Activated CD8-positive, alpha-beta memory T cell treated with anti-CD3 and anti-CD28 coated beads, Interleukin-2, amount 50 U/mL, for 24 hours (primary cell): ENCODE results near the gene CHST12.
"Not testable (repeated sequence)": the region's sequence is repeated elsewhere in the genome, so short reads cannot be mapped to it uniquely, and the experiment has no call there.

Experiments used
- DNase-seq: peaks from one replicate; pipeline ENCODE4 v3.0.0-alpha.2; 2020; ENCODE audit errors: extremely low read depth

Gene CHST12

GRCh38 chr7:2378125-2378524 is 25.3 kb upstream of the CHST12 start:
- DNase-seq, result not testable (repeated sequence)

GRCh38 chr7:2379161-2379560 is 24.2 kb upstream of the CHST12 start:
- no peak for DNase-seq

GRCh38 chr7:2379821-2380450 is 23.5 kb upstream of the CHST12 start:
- DNase-seq, result no peak

- DNase-seq, result no peak
These were observed 22.9 kb upstream of the CHST12 start for GRCh38 chr7:2380461-2380860.

GRCh38 chr7:2381227-2381626 is 22.2 kb upstream of the CHST12 start:
- DNase-seq, result no peak

GRCh38 chr7:2381881-2382509 is 21.4 kb upstream of the CHST12 start:
- no peak for DNase-seq

- no peak for DNase-seq
These were observed 19.7 kb upstream of the CHST12 start for GRCh38 chr7:2383543-2384274.

- no peak for DNase-seq
These were observed 18.8 kb upstream of the CHST12 start for GRCh38 chr7:2384354-2385243.

- DNase-seq, result not testable (repeated sequence)
These were observed 17.3 kb upstream of the CHST12 start for GRCh38 chr7:2386122-2386521.

GRCh38 chr7:2386964-2387669 is 16.3 kb upstream of the CHST12 start:
- no peak for DNase-seq

GRCh38 chr7:2387897-2388636 is 15.3 kb upstream of the CHST12 start:
- no peak for DNase-seq

- no peak for DNase-seq
These were observed 14.8 kb upstream of the CHST12 start for GRCh38 chr7:2388637-2388954.

- DNase-seq, result not testable (repeated sequence)
These were observed 13.2 kb upstream of the CHST12 start for GRCh38 chr7:2390020-2390816.

GRCh38 chr7:2393706-2394105 is 9.7 kb upstream of the CHST12 start:
- DNase-seq, result no peak

GRCh38 chr7:2394566-2395082 is 8.8 kb upstream of the CHST12 start:
- DNase-seq, result no peak

GRCh38 chr7:2398506-2398905 is 4.9 kb upstream of the CHST12 start:
- no peak for DNase-seq

GRCh38 chr7:2399848-2400587 is 3.4 kb upstream of the CHST12 start:
- DNase-seq, result no peak

GRCh38 chr7:2402687-2403013 is 761 bp upstream of the CHST12 start:
- DNase-seq, result no peak
